ENCODE data around the gene YAP1.

DNA sequence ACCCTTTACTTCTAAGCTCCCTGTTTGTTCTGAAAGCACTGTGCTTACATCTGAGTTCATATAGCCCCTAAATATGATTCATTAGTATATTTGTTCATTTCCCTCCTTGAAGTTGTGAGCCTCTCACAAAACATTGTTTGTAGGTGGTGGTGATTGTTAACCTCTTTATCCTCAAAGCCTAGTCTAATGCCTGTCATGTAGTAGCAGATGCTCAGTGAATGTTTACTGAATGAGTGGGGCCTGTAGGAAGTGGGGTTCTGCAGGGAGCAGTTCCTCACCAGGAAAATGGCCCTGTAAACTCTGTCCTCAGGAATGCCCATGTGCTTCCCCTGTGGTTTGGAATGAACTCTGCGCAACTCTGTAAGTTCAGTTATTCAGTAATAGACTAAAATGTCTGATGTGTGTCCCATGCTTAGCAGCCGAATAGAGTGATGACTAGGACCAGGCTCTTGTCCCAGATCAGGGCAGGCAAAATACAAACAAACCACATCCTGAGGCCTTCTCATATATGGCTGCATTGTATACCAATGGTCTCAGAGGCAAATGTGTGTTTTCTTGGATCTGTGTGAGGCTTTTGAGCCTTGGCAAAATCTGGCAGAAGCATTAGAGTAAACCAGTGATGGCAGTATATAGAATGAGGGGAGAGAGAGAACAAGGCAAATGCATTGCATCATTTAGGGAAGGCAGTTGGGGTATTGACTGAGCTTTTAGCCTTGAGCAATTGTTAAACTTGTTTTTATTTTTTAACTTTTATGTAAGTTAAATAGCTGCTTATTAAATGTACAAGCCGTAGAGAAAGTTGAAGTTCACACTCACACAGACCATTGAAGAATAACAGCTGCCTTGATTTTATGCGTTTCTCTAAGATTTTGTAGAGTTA, 115.7 kb downstream of the YAP1 start:
- no peak for TF ChIP-seq POLR2A (IDR thresholded peaks at IDR 0.05)
- TF ChIP-seq, protein P1, sequence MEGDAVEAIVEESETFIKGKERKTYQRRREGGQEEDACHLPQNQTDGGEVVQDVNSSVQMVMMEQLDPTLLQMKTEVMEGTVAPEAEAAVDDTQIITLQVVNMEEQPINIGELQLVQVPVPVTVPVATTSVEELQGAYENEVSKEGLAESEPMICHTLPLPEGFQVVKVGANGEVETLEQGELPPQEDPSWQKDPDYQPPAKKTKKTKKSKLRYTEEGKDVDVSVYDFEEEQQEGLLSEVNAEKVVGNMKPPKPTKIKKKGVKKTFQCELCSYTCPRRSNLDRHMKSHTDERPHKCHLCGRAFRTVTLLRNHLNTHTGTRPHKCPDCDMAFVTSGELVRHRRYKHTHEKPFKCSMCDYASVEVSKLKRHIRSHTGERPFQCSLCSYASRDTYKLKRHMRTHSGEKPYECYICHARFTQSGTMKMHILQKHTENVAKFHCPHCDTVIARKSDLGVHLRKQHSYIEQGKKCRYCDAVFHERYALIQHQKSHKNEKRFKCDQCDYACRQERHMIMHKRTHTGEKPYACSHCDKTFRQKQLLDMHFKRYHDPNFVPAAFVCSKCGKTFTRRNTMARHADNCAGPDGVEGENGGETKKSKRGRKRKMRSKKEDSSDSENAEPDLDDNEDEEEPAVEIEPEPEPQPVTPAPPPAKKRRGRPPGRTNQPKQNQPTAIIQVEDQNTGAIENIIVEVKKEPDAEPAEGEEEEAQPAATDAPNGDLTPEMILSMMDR (IDR thresholded peaks at IDR 0.05): no peak

All from heart left ventricle (tissue), 13 donors.